ENCODE results near the gene MAN2B1. TPM values are rescaled to one million over a fixed set of nuclear protein-coding genes. Genes with fewer than 3 reads are reported as not detected.

MAN2B1 gene
- total RNA-seq, 2 experiments from 2014 or later, result 95.9 to 109 TPM

GRCh38 chr19:12617646-12618045 is 48.9 kb downstream of the MAN2B1 start:
- TF ChIP-seq, protein P1, sequence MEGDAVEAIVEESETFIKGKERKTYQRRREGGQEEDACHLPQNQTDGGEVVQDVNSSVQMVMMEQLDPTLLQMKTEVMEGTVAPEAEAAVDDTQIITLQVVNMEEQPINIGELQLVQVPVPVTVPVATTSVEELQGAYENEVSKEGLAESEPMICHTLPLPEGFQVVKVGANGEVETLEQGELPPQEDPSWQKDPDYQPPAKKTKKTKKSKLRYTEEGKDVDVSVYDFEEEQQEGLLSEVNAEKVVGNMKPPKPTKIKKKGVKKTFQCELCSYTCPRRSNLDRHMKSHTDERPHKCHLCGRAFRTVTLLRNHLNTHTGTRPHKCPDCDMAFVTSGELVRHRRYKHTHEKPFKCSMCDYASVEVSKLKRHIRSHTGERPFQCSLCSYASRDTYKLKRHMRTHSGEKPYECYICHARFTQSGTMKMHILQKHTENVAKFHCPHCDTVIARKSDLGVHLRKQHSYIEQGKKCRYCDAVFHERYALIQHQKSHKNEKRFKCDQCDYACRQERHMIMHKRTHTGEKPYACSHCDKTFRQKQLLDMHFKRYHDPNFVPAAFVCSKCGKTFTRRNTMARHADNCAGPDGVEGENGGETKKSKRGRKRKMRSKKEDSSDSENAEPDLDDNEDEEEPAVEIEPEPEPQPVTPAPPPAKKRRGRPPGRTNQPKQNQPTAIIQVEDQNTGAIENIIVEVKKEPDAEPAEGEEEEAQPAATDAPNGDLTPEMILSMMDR (IDR thresholded peaks at IDR 0.05), result no peak
- no peaks in the 10 kb centered on the region for H3K9me3 Mint-ChIP-seq
- Histone ChIP-seq H3K9me3 (ENCODE audit: control insufficient read depth in 1 of 2, insufficient read depth in 1 of 2, low read length in 2 of 2) (no peaks in the 10 kb centered on the region), H3K4me1 (ENCODE audit: insufficient read depth, low read length) (peaks cover 38% of the 10 kb centered on the region), H3K4me3 (ENCODE audit: low read length) (no peak overlapping the region), H3K27me3 (ENCODE audit: control insufficient read depth in 1 of 2, insufficient read depth in 2 of 2, low read length in 2 of 2) (no peaks in the 10 kb centered on the region), H3K36me3 (ENCODE audit: insufficient read depth, low read length) (peaks cover 19% of the 10 kb centered on the region), H3K27ac (ENCODE audit: low read depth in 1 of 2, low read length in 2 of 2) (no peak overlapping the region)
- ATAC-seq (ENCODE audit: poor library complexity) (no peak), DNase-seq (no peak)
- peaks cover 46% of the 10 kb centered on the region for H3K4me1 Mint-ChIP-seq (ENCODE audit: low read depth)
- intact Hi-C loops (cut with DNase I, micrococcal nuclease), result no loop called here
- ChIA-PET CTCF (interaction anchor here (1.2 to 1.5 kb wide), 3 partner anchors 14 to 105 kb away, joined by 4 to 7 read pairs (median 5); no protein-coding TSS in a partner anchor), POLR2A (interaction anchor here (0.6 kb wide), 1 partner anchor 75 kb away, joined by 3 read pairs; no protein-coding TSS in a partner anchor)
- H3K4me3 Mint-ChIP-seq, result no peak overlapping the region
- H3K27me3 Mint-ChIP-seq, result no peaks in the 10 kb centered on the region
- no peak overlapping the region for H3K27ac Mint-ChIP-seq
- H3K36me3 Mint-ChIP-seq (ENCODE audit: low read depth), result peaks cover 43% of the 10 kb centered on the region

- TF ChIP-seq, protein P1 (IDR thresholded peaks at IDR 0.05), result no peak
- no peaks in the 10 kb centered on the region for H3K27me3 ChIP-seq (ENCODE audit: control insufficient read depth in 1 of 2, insufficient read depth in 2 of 2, low read length in 2 of 2)
- Mint-ChIP-seq H3K36me3 (ENCODE audit: low read depth) (peaks cover 34% of the 10 kb centered on the region), H3K9me3 (no peaks in the 10 kb centered on the region), H3K4me3 (peak overlapping the region; percentile 100), H3K27me3 (no peaks in the 10 kb centered on the region), H3K4me1 (ENCODE audit: low read depth) (peaks cover 46% of the 10 kb centered on the region), H3K27ac (peak overlapping the region; percentile 100)
- peak overlapping the region; percentile 99 for H3K4me3 ChIP-seq (ENCODE audit: low read length)
- POLR2A ChIA-PET, result interaction anchor here (0.7 to 1.7 kb wide), 8 partner anchors 11 to 278 kb away, joined by 3 to 13 read pairs (median 3); partner anchors contain the start of genes DHPS, FBXW9, MAN2B1 and WDR83
- DNase-seq, result no peak
- H3K9me3 ChIP-seq (ENCODE audit: control insufficient read depth in 1 of 2, insufficient read depth in 1 of 2, low read length in 2 of 2), result no peaks in the 10 kb centered on the region
- no peak for ATAC-seq (ENCODE audit: poor library complexity)
- peak overlapping the region; percentile 85 to 88 for H3K27ac ChIP-seq (ENCODE audit: low read depth in 1 of 2, low read length in 2 of 2)
- CTCF ChIA-PET, result interaction anchor here (1.2 to 3.5 kb wide), 2 partner anchors 29 to 61 kb away, joined by 3 to 22 read pairs; no protein-coding TSS in a partner anchor
- peaks cover 22% of the 10 kb centered on the region for H3K36me3 ChIP-seq (ENCODE audit: insufficient read depth, low read length)
- intact Hi-C loops (cut with DNase I, micrococcal nuclease), result loop anchor here in 1 of 2 experiments (2.0 kb wide), 2 partner anchors 29 to 55 kb away; partner anchors contain the start of genes MAN2B1 and WDR83
- H3K4me1 ChIP-seq (ENCODE audit: insufficient read depth, low read length), result peaks cover 45% of the 10 kb centered on the region
Observed at GRCh38 chr19:12611361-12611699, 55.2 kb downstream of the MAN2B1 start.

DNA sequence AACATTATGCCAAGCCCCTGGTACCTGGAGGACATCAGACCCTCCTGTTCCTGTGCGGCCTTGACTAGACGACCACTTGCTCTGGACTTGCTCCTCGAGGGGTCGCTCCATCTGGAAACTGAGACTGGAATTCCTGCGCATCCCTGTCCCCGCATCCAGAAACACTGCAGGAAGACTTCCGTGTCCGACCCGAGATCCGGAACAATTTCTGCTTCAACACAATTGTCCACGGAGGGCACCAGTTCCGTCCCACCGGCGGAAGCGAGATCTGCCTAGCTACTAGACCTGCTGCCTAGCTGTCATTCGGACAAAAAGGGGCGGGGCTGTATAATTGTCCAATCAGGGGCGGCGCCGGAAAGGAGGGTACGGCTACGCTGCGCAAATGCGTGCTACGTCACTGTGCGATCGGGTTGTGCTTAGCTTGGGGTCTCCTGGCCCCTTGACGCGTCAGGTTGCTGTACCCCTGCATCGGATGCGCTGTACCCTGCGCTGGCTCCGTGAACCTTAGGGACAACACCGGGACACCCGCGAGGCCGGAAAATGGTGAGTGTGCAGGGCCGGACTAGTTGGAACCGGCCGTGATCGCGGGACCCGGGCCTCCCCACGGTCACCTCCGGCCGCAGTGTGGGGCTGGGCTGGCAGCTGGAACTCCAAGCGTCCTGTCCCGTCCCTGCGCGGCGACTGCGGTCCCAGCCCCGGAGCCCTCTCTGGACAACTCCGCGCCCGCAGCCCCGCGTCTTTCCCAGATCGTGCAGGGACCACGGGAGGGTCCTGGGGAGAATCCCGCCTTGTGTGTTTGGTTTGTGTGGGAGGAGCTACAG is 55.8 kb downstream of the MAN2B1 start, which contains the start of the genes ZNF490 and ZNF791:
Gene ZNF490 (minus strand): TSS at position 274 of the 821 bp plus-strand sequence. CDS start 133 bp downstream, at position 141.
Gene ZNF791 (plus strand): TSS at position 381 of the 821 bp plus-strand sequence. CDS start 160 bp downstream, at position 541.
- ATAC-seq (ENCODE audit: poor library complexity) (peak; percentile 76), DNase-seq (peak; percentile 92 to 99 (median 96))
- Mint-ChIP-seq H3K4me3 (peak within 1 kb of the TSS; percentile 100), H3K27me3 (no peaks in the 10 kb centered on the region), H3K9me3 (no peaks in the 10 kb centered on the region), H3K27ac (peak within 1 kb of the TSS; percentile 100), H3K36me3 (ENCODE audit: low read depth) (peaks cover 28% of the 10 kb centered on the region), H3K4me1 (ENCODE audit: low read depth) (peaks cover 40% of the 10 kb centered on the region)
- ChIA-PET POLR2A (interaction anchor here (0.6 to 1.7 kb wide), 13 partner anchors 10 to 277 kb away, joined by 3 to 15 read pairs (median 3); partner anchors contain the start of genes DHPS, FBXW9, MAN2B1 and RNASEH2A), CTCF (interaction anchor here (1.2 to 3.5 kb wide), 2 partner anchors 30 to 61 kb away, joined by 3 to 22 read pairs; no protein-coding TSS in a partner anchor)
- TF ChIP-seq, protein P1 (IDR thresholded peaks at IDR 0.05), result no peak
- Histone ChIP-seq H3K9me3 (ENCODE audit: control insufficient read depth in 1 of 2, insufficient read depth in 1 of 2, low read length in 2 of 2) (no peaks in the 10 kb centered on the region), H3K36me3 (ENCODE audit: insufficient read depth, low read length) (peaks cover 19% of the 10 kb centered on the region), H3K27ac (ENCODE audit: low read depth in 1 of 2, low read length in 2 of 2) (peak within 1 kb of the TSS; percentile 85 to 88), H3K4me1 (ENCODE audit: insufficient read depth, low read length) (peaks cover 45% of the 10 kb centered on the region), H3K4me3 (ENCODE audit: low read length) (peak within 1 kb of the TSS; percentile 99), H3K27me3 (ENCODE audit: control insufficient read depth in 1 of 2, insufficient read depth in 2 of 2, low read length in 2 of 2) (no peaks in the 10 kb centered on the region)
- intact Hi-C loops (cut with DNase I, micrococcal nuclease), result loop anchor here (1.0 to 2.0 kb wide), 3 partner anchors 30 to 59 kb away; partner anchors contain the start of genes MAN2B1 (in 1 of the 2) and WDR83 (in 1 of the 2)

All from CD4-positive, alpha-beta T cell (primary cell).